AG04449 (cell line): ENCODE measurements around the gene TH.
"Not testable (repeated sequence)": the region's sequence is repeated elsewhere in the genome, so short reads cannot be mapped to it uniquely, and the experiment has no call there.

ENCODE experiments used
- CTCF ChIA-PET: fragments of 350-600 bp; formaldehyde crosslinking; extraction: SDS; loops from one replicate; lab custom pipeline; 2021; ENCODE audit warnings: antibody characterized with exemption; lab: Yijun Ruan, JAX
- POLR2A ChIA-PET: fragments of 400-600, 350-600 bp; formaldehyde crosslinking; extraction: SDS; loops from one replicate; lab custom pipeline; 2020; ENCODE audit warnings: antibody characterized with exemption, inconsistent platforms; lab: Yijun Ruan, JAX
- DNase-seq: peaks from one replicate; pipeline ENCODE4 v3.0.0-alpha.2; 2010; ENCODE audit warnings: low read depth, low spot score
- H3K4me3 ChIP-seq: 2 replicates; pipeline ENCODE4 v1.5.1; 2011; ENCODE audit warnings: low read depth, mild to moderate bottlenecking, control low read depth, low read length
- CTCF ChIP-seq: IDR thresholded peaks from one replicate; pipeline ENCODE4 v1.5.1; 2011; ENCODE audit warnings: mild to moderate bottlenecking, moderate library complexity, low read length, control low read depth, inconsistent platforms; ENCODE audit not compliant: insufficient read depth; ENCODE audit errors: missing control alignments

Gene TH

GRCh38 chr11:2180789-2181370, 9.3 kb upstream of the TH start:
- CTCF ChIA-PET, result interaction anchor here (1.2 kb wide), 1 partner anchor 240 kb away, joined by 3 read pairs; no protein-coding TSS in a partner anchor
- DNase-seq, result no peak

GRCh38 chr11:2180347-2180746, 8.7 kb upstream of the TH start:
- POLR2A ChIA-PET, result no interaction called here
- DNase-seq, result no peak
- CTCF ChIA-PET, result interaction anchor here (1.2 to 1.9 kb wide), 2 partner anchors 240 kb away, joined by 3 to 15 read pairs; no protein-coding TSS in a partner anchor

More at GRCh38 chr11:2180789-2181370, 9.3 kb upstream of the TH start:
- no peak for TF ChIP-seq CTCF
- H3K4me3 ChIP-seq, result no peak overlapping the region
- POLR2A ChIA-PET, result no interaction called here

DNA sequence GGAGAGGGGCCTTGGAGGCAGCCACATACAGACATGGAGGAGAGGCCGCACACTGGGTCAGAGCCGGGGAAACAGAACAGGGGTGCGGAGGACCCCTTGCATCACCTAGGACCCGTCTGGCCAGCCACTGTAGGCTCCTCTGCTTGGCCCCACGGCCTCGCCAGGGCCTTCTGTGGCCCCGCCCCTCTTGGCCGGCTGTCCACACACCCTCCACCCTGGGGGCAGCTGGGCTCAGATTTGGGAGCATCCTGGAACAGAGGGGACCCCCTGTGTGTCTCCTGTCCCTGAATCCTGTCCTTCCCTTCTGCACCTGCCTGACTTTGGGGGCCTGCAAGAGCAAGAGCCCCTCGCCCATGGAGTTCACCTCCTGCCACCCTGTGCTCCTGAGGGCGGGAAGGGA, 7.9 kb upstream of the TH start:
- POLR2A ChIA-PET, result no interaction called here
- TF ChIP-seq CTCF, result no peak
- CTCF ChIA-PET, result interaction anchor here (0.9 to 2.5 kb wide), 6 partner anchors 12 to 527 kb away, joined by 3 to 15 read pairs (median 6); no protein-coding TSS in a partner anchor
- no peak overlapping the region for H3K4me3 ChIP-seq
- DNase-seq, result no peak

More at GRCh38 chr11:2180347-2180746, 8.7 kb upstream of the TH start:
- no peak overlapping the region for H3K4me3 ChIP-seq
- TF ChIP-seq CTCF, result no peak

DNA sequence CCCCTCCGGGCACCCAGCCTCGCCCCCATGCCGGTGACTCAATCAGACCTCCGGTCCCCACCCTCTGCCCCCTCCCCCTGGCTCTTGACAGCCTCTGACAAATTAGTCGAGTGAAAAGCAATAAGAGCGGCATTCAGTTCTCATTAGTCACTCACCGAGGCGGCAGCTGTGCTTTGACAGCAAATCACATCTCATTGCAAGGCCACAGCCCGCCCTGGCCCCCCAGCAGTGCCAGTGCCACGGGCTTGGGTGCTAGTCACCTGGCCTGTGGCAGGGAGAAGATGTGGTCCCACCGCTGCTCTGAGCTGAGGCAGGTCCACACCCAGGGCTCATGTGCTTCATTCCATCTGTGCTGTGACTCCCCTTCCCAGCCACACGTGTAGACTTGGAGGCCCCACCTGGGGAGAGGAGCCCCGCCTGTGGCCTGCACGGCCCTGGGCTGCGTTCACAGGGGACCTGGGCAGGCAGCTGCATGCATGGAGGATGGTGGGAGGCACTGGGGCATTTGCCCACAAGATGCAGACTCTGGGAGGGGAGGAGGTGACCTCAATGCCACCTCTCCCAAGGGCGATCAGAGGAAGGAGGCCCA, 7.4 kb upstream of the TH start:
- ChIA-PET POLR2A (no interaction called here), CTCF (interaction anchor here (0.9 to 2.5 kb wide), 6 partner anchors 12 to 526 kb away, joined by 3 to 15 read pairs (median 6); no protein-coding TSS in a partner anchor)
- DNase-seq, result no peak
- TF ChIP-seq CTCF, result no peak
- H3K4me3 ChIP-seq, result no peak overlapping the region

GRCh38 chr11:2178055-2178773, 6.6 kb upstream of the TH start:
- CTCF ChIA-PET, result interaction anchor here (1.0 to 2.5 kb wide), 6 partner anchors 11 to 526 kb away, joined by 3 to 15 read pairs (median 6); no protein-coding TSS in a partner anchor
- H3K4me3 ChIP-seq, DNase-seq, POLR2A ChIA-PET: not testable (repeated sequence)

DNA sequence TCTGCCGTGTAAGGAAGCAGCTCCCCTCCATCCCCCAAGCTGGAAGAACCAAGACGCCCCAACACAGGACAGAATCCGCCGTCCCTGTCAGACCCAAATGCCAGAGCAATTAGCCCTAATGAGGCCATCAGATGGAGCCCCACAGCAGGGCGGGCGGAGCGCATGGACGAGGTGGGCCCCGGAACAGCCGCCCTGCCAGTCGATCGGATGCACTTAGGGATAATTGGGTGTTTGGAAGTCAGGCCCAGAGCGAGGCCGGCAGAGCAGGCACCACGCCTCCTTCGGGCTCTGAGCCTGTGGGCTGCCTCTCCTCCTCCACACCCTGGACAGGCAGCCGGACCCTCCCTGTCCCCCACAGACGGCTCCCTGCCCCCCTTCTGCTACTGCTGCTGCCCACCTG, 5.5 kb upstream of the TH start:
- no peak for DNase-seq
- POLR2A ChIA-PET, result no interaction called here
- H3K4me3 ChIP-seq, result no peak overlapping the region
- TF ChIP-seq CTCF, result no peak
- CTCF ChIA-PET, result interaction anchor here (0.6 to 2.5 kb wide), 2 partner anchors 18 to 244 kb away, joined by 3 to 9 read pairs; no protein-coding TSS in a partner anchor
